GM12878 (cell line): ENCODE results near the gene STEAP4. TPM values are rescaled to one million over a fixed set of nuclear protein-coding genes. Genes with fewer than 3 reads are reported as not detected.

Source experiments
- ATAC-seq: fragments of 200-7000 bp; cut with Tn5 transposase; 3 replicates; pipeline ENCODE4 v1.9.1; 2020; ENCODE audit warnings: mild to moderate bottlenecking, moderate library complexity
- BruUV-seq: library from RNA; stranded (reverse); fragments of 400-500 nt; replicated peaks from 2 replicates; lab custom pipeline; 2021; lab: Mats Ljungman, UMichigan
- CTCF ChIA-PET: fragments of 300-600 bp; sonication (Branson Sonifier 250); formaldehyde crosslinking; extraction: SDS; loops from one replicate; lab custom pipeline; 2021; ENCODE audit warnings: inconsistent platforms; lab: Yijun Ruan, JAX
- POLR2A ChIA-PET: fragments of 350-600 bp; formaldehyde crosslinking; extraction: SDS; loops from one replicate; lab custom pipeline; 2021; ENCODE audit warnings: inconsistent platforms; lab: Charles Lee
- RAD21 ChIA-PET: fragments of 300-600 bp; sonication (Branson Sonifier 250); formaldehyde crosslinking; loops from one replicate; lab custom pipeline; 2023; ENCODE audit warnings: antibody characterized with exemption; ENCODE audit not compliant: unreplicated experiment; lab: Charles Lee
- SMC1A ChIA-PET: fragments of 300-600 bp; sonication (Branson Sonifier 250); formaldehyde crosslinking; loops from one replicate; lab custom pipeline; 2023; ENCODE audit not compliant: unreplicated experiment, uncharacterized antibody; lab: Charles Lee
- DNase-seq: peaks from one replicate; pipeline ENCODE4 v3.0.0-alpha.2; 2011; ENCODE audit warnings: low read depth, low spot score
- FAIRE-seq: peaks from 3 replicates; lab custom pipeline; 2011; peaks lifted over from hg19 to GRCh38; lab: Jason Lieb, UNC
- H2AFZ ChIP-seq: 2 replicates; pipeline ENCODE4 v1.6.0; 2011; ENCODE audit warnings: low read depth, low read length, control low read depth; ENCODE audit not compliant: control insufficient read depth
- H3K27ac ChIP-seq: 2 replicates; pipeline ENCODE4 v1.5.1; 2011; ENCODE audit warnings: control low read depth; ENCODE audit not compliant: control insufficient read depth, insufficient read depth
- H3K27me3 ChIP-seq, 2 experiments: replicated peaks in 1 of 2; 2 replicates each; pipeline versions ENCODE4 v1.6.0 to v1.6.1; 2011; ENCODE audit warnings: low read length in 1 of 2; ENCODE audit not compliant: control insufficient read depth in 2 of 2, insufficient read depth in 2 of 2
- H3K36me3 ChIP-seq, 2 experiments: 2 replicates each; pipeline ENCODE4 v1.5.1; 2011; ENCODE audit warnings: low read length in 1 of 2; ENCODE audit not compliant: control insufficient read depth in 2 of 2, insufficient read depth in 2 of 2
- H3K4me1 ChIP-seq: 2 replicates; pipeline ENCODE4 v1.6.1; 2011; ENCODE audit warnings: mild to moderate bottlenecking, low read length, moderate library complexity, mixed read lengths; ENCODE audit not compliant: control insufficient read depth, insufficient read depth
- H3K4me2 ChIP-seq: 2 replicates; pipeline ENCODE4 v1.6.0; 2011; ENCODE audit warnings: control low read depth; ENCODE audit not compliant: control insufficient read depth, insufficient read depth
- H3K4me3 ChIP-seq: fragments of 200-600 bp; sonication (generic); 2 replicates; pipeline ENCODE4 v1.5.1; 2016
- H3K79me2 ChIP-seq: 2 replicates; pipeline ENCODE4 v1.6.0; 2011; ENCODE audit warnings: low read length; ENCODE audit not compliant: control insufficient read depth, insufficient read depth
- H3K9ac ChIP-seq: 2 replicates; pipeline ENCODE4 v1.8.0; 2011; ENCODE audit warnings: low read length, control low read depth, mixed read lengths; ENCODE audit not compliant: control insufficient read depth, insufficient read depth
- H3K9me3 ChIP-seq: replicated peaks from 3 replicates; pipeline ENCODE4 v1.5.1; 2011; ENCODE audit warnings: mild to moderate bottlenecking, low read length; ENCODE audit not compliant: control insufficient read depth, insufficient read depth
- H4K20me1 ChIP-seq: 2 replicates; pipeline ENCODE4 v1.6.0; 2011; ENCODE audit not compliant: control insufficient read depth, insufficient read depth
- CREB1 ChIP-seq: IDR thresholded peaks from 2 replicates; pipeline ENCODE4 v1.6.1; 2012; ENCODE audit warnings: low read depth, mild to moderate bottlenecking, inconsistent platforms
- GATAD2B ChIP-seq: fragments of 450-650 bp; conservative IDR thresholded peaks from 2 replicates; pipeline ENCODE4 v1.6.1; 2017; ENCODE audit warnings: low read depth, mild to moderate bottlenecking, moderate library complexity
- JUNB ChIP-seq: IDR thresholded peaks from 2 replicates; pipeline ENCODE4 v1.6.1; 2016; ENCODE audit warnings: antibody characterized with exemption, mild to moderate bottlenecking
- MEF2B ChIP-seq: fragments of 450-650 bp; IDR thresholded peaks from 2 replicates; pipeline ENCODE4 v1.6.1; 2018; ENCODE audit warnings: mild to moderate bottlenecking, moderate library complexity; ENCODE audit not compliant: partially characterized antibody, poor library complexity, severe bottlenecking
- MYC ChIP-seq: IDR thresholded peaks from 2 replicates; pipeline ENCODE4 v1.6.1; 2011; ENCODE audit warnings: mild to moderate bottlenecking, low read length, moderate library complexity, inconsistent platforms; ENCODE audit not compliant: insufficient read depth, insufficient replicate concordance, insufficient read length, severe bottlenecking
- NR2F1 ChIP-seq: fragments of 450-650 bp; conservative IDR thresholded peaks from 2 replicates; pipeline ENCODE4 v1.6.1; 2017; ENCODE audit warnings: mild to moderate bottlenecking
- NRF1 ChIP-seq: conservative IDR thresholded peaks from 2 replicates; pipeline ENCODE4 v1.6.1; 2011; ENCODE audit warnings: mild to moderate bottlenecking, low read depth, low read length, improper control_type of control experiment
- PAX8 ChIP-seq: fragments of 450-650 bp; IDR thresholded peaks from 2 replicates; pipeline ENCODE4 v1.6.1; 2017; ENCODE audit warnings: mild to moderate bottlenecking, moderate library complexity
- POLR2AphosphoS5 ChIP-seq: IDR thresholded peaks from 2 replicates; pipeline ENCODE4 v1.6.1; 2011; ENCODE audit warnings: mild to moderate bottlenecking, low read length, inconsistent platforms
- RB1 ChIP-seq: fragments of 450-650 bp; formaldehyde crosslinking; IDR thresholded peaks from 2 replicates; pipeline ENCODE4 v1.6.1; 2017; ENCODE audit warnings: mild to moderate bottlenecking, borderline replicate concordance
- SIX5 ChIP-seq: IDR thresholded peaks from 2 replicates; pipeline ENCODE4 v1.6.1; 2011; ENCODE audit warnings: mild to moderate bottlenecking, low read depth, low read length, moderate library complexity; ENCODE audit not compliant: severe bottlenecking
- STAT3 ChIP-seq: IDR thresholded peaks from 2 replicates; pipeline ENCODE4 v1.6.1; 2011; ENCODE audit warnings: low read depth, low read length, improper control_type of control experiment
- WGBS: methylation state at CpG from one replicate; pipeline ENCODE4 v1.1.6; 2016; ENCODE audit warnings: low lambda C conversion rate; ENCODE audit not compliant: insufficient replicate concordance, insufficient coverage; ENCODE audit errors: missing lambda C conversion rate; 5-methylcytosine and 5-hydroxymethylcytosine counted together
- in situ Hi-C: fragments of 300-500 bp; cut with MboI; formaldehyde crosslinking; loops from 9 replicates; pipeline ENCODE4 v1.14.3; 2018; ENCODE audit warnings: mixed read lengths
- intact Hi-C: fragments of 100-400 bp; cut with micrococcal nuclease; formaldehyde crosslinking; loops from one replicate; pipeline ENCODE4 v1.14.2; 2022; ENCODE audit not compliant: unreplicated experiment
- polyA plus RNA-seq, 11 experiments: library from polyadenylated mRNA; depleted of rRNA in 4 of 11; unstranded in 6 of 11; stranded (reverse) in 5 of 11; fragments of >200 nt; fragmentation: Nextera tagmentation in 4 of 11; fragmentation: Illumina TruSeq in 1 of 11; extraction: Ambion mirVana in 4 of 11; extraction: Trizol in 1 of 11; gene quantifications; 1 replicate in 1 of 11; 2 replicates in 10 of 11; pipeline versions ENCODE4 v1.2.1 to v1.2.3, GENCODE V29; 2011 to 2016; ENCODE audit warnings: inconsistent platforms in 2 of 11, missing spikeins in 2 of 11, low read depth in 1 of 11
- total RNA-seq, 4 experiments: library from RNA; depleted of rRNA in 3 of 4; stranded (reverse); fragments of >200 nt in 3 of 4; fragmentation: Illumina TruSeq in 1 of 4; extraction: Trizol in 1 of 4; gene quantifications; 2 replicates each; pipeline versions ENCODE4 v1.2.1 to v1.2.3, GENCODE V29; 2013 to 2021
- TF ChIP-seq, protein P1 (sequence below): fragments of 450-650 bp; formaldehyde crosslinking; IDR thresholded peaks from 2 replicates; pipeline ENCODE4 v1.5.0; 2022; ENCODE audit warnings: mild to moderate bottlenecking, missing genetic modification characterization
- TF ChIP-seq, protein P2 (sequence below): fragments of 450-650 bp; IDR thresholded peaks from 2 replicates; pipeline ENCODE4 v1.6.1; 2017; ENCODE audit warnings: low read depth, mild to moderate bottlenecking, moderate library complexity
- TF ChIP-seq, protein P3 (sequence below): fragments of 450-650 bp; IDR thresholded peaks from 2 replicates; pipeline ENCODE4 v1.6.1; 2017; ENCODE audit warnings: antibody characterized with exemption, mild to moderate bottlenecking, moderate library complexity

Gene STEAP4
- total and polyA plus RNA-seq, 10 of the 15 experiments (the other 5 are each of a cell fraction or from before 2014, with no cell fraction given): 0.13 TPM; not detected in 9

DNA sequence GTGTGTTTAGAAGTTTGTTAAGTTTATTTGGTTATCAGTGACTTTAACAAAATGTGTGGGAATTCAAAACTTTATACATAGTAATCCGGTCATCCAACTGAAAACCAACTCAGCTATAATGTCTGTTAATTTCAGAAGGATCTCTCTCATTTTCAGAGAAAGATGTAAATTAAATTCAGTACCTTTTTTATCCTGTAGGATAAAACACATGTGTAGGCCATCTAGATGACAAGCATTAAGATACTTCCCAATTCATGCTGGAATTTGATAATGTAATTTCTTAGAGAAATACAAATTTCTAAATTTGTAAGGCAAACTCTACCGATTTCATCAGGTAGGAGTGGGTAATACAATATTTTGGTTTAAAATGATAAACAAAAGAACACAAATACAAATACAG lies 43.4 kb upstream of the STEAP4 start (continued):
- TF ChIP-seq MYC: no peak
- TF ChIP-seq, protein P1, sequence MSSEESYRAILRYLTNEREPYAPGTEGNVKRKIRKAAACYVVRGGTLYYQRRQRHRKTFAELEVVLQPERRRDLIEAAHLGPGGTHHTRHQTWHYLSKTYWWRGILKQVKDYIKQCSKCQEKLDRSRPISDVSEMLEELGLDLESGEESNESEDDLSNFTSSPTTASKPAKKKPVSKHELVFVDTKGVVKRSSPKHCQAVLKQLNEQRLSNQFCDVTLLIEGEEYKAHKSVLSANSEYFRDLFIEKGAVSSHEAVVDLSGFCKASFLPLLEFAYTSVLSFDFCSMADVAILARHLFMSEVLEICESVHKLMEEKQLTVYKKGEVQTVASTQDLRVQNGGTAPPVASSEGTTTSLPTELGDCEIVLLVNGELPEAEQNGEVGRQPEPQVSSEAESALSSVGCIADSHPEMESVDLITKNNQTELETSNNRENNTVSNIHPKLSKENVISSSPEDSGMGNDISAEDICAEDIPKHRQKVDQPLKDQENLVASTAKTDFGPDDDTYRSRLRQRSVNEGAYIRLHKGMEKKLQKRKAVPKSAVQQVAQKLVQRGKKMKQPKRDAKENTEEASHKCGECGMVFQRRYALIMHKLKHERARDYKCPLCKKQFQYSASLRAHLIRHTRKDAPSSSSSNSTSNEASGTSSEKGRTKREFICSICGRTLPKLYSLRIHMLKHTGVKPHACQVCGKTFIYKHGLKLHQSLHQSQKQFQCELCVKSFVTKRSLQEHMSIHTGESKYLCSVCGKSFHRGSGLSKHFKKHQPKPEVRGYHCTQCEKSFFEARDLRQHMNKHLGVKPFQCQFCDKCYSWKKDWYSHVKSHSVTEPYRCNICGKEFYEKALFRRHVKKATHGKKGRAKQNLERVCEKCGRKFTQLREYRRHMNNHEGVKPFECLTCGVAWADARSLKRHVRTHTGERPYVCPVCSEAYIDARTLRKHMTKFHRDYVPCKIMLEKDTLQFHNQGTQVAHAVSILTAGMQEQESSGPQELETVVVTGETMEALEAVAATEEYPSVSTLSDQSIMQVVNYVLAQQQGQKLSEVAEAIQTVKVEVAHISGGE: no peak
- no peak for TF ChIP-seq NRF1

DNA sequence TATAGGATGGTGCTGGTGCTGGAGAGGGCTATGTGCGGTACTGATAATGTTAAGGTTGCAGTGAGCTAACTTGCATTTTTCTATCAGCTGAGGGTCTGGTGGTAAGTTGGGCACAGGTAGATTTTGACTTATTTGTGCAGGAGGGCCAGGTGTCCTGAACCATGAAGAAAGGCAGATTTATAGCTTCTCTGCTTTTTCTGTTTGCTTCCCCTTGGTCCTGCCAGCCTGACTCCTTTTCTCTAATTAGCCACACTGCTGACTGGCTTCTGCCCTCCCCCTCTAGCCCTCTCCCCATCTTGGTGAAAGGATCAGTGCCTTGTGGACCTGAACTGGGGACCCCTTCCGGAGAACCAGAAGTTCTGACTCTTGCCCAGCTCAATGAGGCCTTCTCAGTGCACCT lies 40.8 kb upstream of the STEAP4 start:
- no peak overlapping the region for H2AFZ ChIP-seq
- CTCF ChIA-PET: interaction anchor here (1.1 to 5.0 kb wide), 5 partner anchors 10 to 108 kb away, joined by 3 to 48 read pairs (median 7); no protein-coding TSS in a partner anchor
- no peaks in the 10 kb centered on the region for H3K79me2 ChIP-seq
- no TSS peak for BruUV-seq
- POLR2A ChIA-PET: no interaction called here
- SMC1A ChIA-PET: interaction anchor here (0.6 to 2.3 kb wide), 9 partner anchors 16 to 1266 kb away, joined by 3 to 7 read pairs (median 3); no protein-coding TSS in a partner anchor
- no peak overlapping the region for H3K27ac ChIP-seq
- WGBS: 75% methylated on average over 2 of the region's 2 CpGs
- no peak for DNase-seq
- intact Hi-C loops: no loop called here
- in situ Hi-C loops: no loop called here
- no peak overlapping the region for H3K4me2 ChIP-seq
- H3K9ac ChIP-seq: no peak overlapping the region
- H3K4me1 ChIP-seq: no peaks in the 10 kb centered on the region
- H3K36me3 ChIP-seq: no peaks in the 10 kb centered on the region
- no peak for FAIRE-seq
- no peaks in the 10 kb centered on the region for H3K9me3 ChIP-seq
- no peaks in the 10 kb centered on the region; a peak in 1 of 4 replicates for H3K27me3 ChIP-seq
- no peak overlapping the region for H3K4me3 ChIP-seq
- ATAC-seq: peak; percentile 8; the same call in 2 of the 3 replicates
- RAD21 ChIA-PET: interaction anchor here (1.1 to 4.0 kb wide), 4 partner anchors 12 to 104 kb away, joined by 3 to 29 read pairs (median 4); no protein-coding TSS in a partner anchor
- no peak for TF ChIP-seq GATAD2B
- no peak for TF ChIP-seq RB1
- no peak for TF ChIP-seq SIX5
- no peak for TF ChIP-seq MEF2B
- TF ChIP-seq JUNB: no peak
- TF ChIP-seq, protein P2, sequence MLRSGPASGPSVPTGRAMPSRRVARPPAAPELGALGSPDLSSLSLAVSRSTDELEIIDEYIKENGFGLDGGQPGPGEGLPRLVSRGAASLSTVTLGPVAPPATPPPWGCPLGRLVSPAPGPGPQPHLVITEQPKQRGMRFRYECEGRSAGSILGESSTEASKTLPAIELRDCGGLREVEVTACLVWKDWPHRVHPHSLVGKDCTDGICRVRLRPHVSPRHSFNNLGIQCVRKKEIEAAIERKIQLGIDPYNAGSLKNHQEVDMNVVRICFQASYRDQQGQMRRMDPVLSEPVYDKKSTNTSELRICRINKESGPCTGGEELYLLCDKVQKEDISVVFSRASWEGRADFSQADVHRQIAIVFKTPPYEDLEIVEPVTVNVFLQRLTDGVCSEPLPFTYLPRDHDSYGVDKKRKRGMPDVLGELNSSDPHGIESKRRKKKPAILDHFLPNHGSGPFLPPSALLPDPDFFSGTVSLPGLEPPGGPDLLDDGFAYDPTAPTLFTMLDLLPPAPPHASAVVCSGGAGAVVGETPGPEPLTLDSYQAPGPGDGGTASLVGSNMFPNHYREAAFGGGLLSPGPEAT: no peak
- TF ChIP-seq STAT3: no peak
- TF ChIP-seq, protein P3, sequence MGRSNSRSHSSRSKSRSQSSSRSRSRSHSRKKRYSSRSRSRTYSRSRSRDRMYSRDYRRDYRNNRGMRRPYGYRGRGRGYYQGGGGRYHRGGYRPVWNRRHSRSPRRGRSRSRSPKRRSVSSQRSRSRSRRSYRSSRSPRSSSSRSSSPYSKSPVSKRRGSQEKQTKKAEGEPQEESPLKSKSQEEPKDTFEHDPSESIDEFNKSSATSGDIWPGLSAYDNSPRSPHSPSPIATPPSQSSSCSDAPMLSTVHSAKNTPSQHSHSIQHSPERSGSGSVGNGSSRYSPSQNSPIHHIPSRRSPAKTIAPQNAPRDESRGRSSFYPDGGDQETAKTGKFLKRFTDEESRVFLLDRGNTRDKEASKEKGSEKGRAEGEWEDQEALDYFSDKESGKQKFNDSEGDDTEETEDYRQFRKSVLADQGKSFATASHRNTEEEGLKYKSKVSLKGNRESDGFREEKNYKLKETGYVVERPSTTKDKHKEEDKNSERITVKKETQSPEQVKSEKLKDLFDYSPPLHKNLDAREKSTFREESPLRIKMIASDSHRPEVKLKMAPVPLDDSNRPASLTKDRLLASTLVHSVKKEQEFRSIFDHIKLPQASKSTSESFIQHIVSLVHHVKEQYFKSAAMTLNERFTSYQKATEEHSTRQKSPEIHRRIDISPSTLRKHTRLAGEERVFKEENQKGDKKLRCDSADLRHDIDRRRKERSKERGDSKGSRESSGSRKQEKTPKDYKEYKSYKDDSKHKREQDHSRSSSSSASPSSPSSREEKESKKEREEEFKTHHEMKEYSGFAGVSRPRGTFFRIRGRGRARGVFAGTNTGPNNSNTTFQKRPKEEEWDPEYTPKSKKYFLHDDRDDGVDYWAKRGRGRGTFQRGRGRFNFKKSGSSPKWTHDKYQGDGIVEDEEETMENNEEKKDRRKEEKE: no peak
- no peak for TF ChIP-seq CREB1
- TF ChIP-seq PAX8: no peak
- no peak for TF ChIP-seq POLR2AphosphoS5
- no peak for TF ChIP-seq NR2F1
- H4K20me1 ChIP-seq: no peaks in the 10 kb centered on the region
